CD4-positive, alpha-beta T cell treated with Interleukin-2 at 100 ng/mL for 4 hours (primary cell): ENCODE data around the gene GOLGA6C.
"Not testable (repeated sequence)": the region's sequence is repeated elsewhere in the genome, so short reads cannot be mapped to it uniquely, and the experiment has no call there.

Experiments used
- DNase-seq: peaks from one replicate; pipeline ENCODE4 v3.0.0-alpha.2; 2020; ENCODE audit warnings: low spot score

The GOLGA6C gene

GRCh38 chr15:75227663-75228280, 30.4 kb upstream of the GOLGA6C start:
- DNase-seq: no peak

DNA sequence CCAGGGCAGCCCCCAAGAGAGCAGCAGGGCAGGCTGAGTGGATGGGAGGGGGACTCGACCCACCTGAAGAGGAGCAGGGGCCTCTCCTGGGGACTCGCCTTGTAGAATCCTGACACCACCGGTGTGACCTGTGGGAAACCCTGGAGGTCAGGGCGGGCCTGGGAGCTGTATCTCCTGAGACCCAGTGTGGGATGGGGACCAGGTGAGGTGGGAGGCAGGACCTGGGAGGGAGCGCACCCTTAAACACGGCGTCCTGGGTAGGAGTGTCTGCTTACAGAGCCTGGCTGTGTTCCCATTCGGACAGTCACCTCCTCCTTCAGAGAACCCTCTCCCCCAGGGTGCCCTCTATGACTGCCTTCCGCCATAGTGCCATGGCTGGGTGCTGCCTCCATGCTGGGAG, 29.3 kb upstream of the GOLGA6C start:
- no peak for DNase-seq

- DNase-seq: no peak
These were observed 28.7 kb upstream of the GOLGA6C start for GRCh38 chr15:75229191-75230015.

DNA sequence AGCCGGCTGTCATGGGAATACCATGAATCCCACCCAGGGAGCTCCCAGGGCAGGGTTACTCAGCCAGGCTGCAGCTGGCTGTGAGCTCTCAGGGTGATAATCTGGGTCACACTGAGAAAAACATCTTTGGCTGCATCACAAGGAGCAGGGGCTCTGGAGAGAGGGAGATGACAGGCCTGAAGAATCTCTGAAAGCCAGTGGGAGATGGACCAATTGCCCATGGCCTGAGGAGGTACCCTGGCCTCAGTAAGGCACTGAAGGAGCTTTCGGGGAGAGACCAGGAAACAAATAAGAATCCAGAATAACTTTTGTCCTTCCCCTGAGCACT, 28.2 kb upstream of the GOLGA6C start:
- no peak for DNase-seq

DNA sequence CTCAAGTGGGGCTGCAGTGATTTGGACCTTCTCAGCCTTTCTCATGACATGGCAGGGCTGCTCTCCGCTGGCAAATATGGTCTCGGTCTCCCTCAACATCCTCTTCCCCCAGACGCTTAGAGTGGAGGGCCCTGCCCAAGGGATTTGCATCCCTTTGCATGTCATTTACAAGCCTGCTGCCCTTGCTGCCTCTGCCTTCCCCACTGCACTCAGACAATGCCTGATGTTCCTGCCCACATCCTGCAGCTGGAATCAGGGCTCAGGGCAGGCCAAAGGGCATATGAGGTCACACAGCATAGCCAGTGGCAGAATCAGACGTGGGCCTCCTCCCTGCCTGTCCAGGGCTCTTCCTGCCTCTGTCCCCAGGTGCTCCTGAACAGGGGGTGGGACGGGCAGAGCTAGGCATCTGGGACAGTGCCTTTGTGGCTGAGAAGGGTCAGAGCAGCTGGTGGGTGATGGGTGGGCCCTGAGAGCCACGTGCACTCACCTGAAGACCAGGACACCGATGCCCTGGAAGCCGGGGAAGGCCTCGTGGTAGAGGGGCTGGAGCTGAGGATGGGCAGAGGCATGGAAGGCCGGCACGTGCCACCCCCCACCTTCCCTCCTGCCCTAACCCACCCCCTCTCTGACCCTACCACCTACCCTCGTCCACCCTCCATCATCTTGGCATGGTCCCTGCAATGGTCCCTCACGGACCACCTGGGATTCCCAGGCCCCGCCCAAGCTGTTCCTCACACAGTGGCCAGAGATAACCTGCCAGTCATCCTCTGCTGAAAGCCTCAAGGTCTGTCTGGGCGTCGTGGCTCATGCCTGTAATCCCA, 27.4 kb upstream of the GOLGA6C start:
- no peak for DNase-seq

- no peak for DNase-seq
These were observed 26.3 kb upstream of the GOLGA6C start for GRCh38 chr15:75231836-75232235.

GRCh38 chr15:75232252-75232813, 25.8 kb upstream of the GOLGA6C start:
- DNase-seq: no peak

DNA sequence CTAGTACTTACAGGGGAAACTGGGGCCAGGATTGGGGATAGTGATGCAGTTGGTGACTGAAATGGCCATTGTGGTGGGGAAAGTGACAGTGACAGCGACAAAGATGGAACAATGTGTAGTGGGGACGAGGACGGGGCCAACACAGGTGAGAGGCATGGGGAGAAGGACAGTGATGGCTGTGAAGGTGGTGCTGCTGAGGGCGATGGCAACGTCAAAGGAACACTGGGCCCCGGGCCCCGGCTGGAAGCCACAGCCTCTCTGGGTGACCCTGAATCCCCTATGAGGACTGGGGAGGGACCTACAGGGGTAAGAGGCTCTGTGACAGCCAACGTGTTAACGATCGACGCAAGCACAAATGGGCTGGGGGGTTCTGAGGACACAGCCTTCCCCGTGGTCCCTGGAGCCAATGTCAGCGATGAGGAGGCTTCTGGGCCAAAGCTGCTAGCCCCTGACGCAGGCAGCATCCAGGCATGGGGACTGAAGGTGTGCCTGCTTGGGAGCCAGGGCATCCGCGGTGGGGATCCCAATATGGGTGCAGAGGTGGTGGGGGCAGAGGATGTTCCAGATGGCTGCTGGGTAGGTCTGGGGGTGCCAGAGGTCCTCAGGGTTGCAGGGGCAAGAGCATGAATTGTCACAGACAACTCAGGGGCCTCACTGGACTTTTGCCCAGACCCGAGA, 25.2 kb upstream of the GOLGA6C start:
- no peak for DNase-seq

- DNase-seq: no peak
These were observed 24.5 kb upstream of the GOLGA6C start for GRCh38 chr15:75233504-75234190.

GRCh38 chr15:75234191-75234810, 23.8 kb upstream of the GOLGA6C start:
- no peak for DNase-seq

DNA sequence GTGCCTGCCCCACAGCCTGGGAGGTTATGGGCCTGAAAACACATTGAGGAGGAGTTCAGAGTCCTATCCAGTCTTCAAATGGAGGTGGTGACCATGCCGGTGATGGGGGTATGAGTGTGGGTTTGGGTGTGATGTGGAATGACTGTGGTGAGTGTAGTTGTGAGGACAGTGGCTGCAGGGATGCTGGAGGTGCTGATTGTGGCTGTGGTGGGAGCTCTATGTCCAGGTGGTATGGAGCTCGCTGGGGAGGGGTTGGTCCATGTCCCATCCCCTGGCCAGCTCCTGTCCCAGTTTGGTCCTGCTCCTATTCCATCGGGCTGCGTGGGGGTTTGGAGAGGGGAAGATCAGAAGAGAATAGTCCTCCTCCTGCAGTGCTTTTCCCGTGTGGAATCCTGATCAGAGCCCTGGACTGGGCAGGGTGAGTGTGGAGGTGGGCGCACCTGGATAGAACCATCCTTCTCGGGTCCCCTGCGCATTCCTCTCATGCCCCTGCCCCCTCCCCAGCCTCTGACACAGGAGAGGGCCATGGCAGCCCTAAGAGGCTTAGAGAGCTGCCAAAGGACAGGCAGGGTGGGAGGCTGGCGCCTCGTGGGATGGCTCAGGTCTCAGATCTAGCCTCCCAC, 23.0 kb upstream of the GOLGA6C start:
- no peak for DNase-seq

GRCh38 chr15:75235760-75236729, 22.1 kb upstream of the GOLGA6C start:
- DNase-seq: no peak

- DNase-seq: no peak
These were observed 20.7 kb upstream of the GOLGA6C start for GRCh38 chr15:75237316-75237982.

DNA sequence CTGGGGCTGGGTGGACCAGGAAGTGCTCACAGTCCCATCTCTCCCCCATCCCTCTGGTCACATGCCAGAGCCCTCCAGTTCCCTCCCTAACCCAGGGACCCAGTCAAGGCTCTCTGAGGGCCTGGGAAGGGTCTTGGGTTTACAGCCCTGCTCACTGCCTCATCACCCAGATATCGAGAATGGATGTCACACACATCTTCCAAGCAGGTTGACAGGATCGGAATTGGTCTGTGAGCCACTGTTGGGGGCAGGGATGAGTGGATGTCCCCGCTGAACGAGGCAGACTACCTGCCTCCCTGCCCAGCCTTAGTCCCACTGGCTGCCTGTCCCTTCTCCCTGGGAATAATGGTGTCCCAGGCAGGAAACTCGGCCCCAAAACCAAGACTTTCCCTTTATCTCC, 20.0 kb upstream of the GOLGA6C start:
- no peak for DNase-seq

DNA sequence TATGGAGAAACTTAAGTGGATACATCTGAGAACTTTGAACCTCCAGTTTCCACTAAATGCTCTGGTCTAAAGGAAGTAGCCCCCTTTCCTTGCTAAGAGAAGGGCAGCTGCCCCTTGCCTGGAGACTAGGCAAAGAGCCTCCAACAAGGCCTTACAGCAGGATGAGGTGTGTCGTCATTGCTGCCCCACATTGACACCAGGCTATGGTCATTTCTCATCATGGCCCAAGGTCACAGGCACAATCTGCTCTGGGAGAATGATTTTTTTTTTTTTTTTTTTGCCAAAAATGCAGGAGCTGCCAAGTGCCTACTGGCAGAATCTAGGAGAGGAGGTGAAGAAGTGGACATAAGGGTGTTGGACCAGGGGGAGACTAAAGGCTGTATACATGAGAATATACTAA, 12.4 kb upstream of the GOLGA6C start:
- not testable (repeated sequence) for DNase-seq

GRCh38 chr15:75248991-75249390, 9.1 kb upstream of the GOLGA6C start:
- DNase-seq: not testable (repeated sequence)

GRCh38 chr15:75249726-75250125, 8.4 kb upstream of the GOLGA6C start:
- DNase-seq: no peak

GRCh38 chr15:75251343-75251742, 6.8 kb upstream of the GOLGA6C start:
- not testable (repeated sequence) for DNase-seq

GRCh38 chr15:75252285-75252684, 5.8 kb upstream of the GOLGA6C start:
- not testable (repeated sequence) for DNase-seq
